DOHH2 (cell line): ENCODE results near the gene RAB3C.

Experiments
- EZH2phosphoT487 ChIP-seq: fragments of 200-600 bp; sonication (generic); IDR thresholded peaks from 2 replicates; pipeline ENCODE4 v1.6.1; 2017; ENCODE audit warnings: borderline replicate concordance, mild to moderate bottlenecking, antibody characterized with exemption, low read length, moderate library complexity, mixed read lengths
- TF ChIP-seq, protein P1 (sequence below): fragments of 200-600 bp; sonication (generic); IDR thresholded peaks from one replicate; pipeline ENCODE4 v1.5.1; 2014; ENCODE audit warnings: antibody characterized with exemption, mild to moderate bottlenecking, low read depth, low read length; ENCODE audit not compliant: poor library complexity, severe bottlenecking

DNA sequence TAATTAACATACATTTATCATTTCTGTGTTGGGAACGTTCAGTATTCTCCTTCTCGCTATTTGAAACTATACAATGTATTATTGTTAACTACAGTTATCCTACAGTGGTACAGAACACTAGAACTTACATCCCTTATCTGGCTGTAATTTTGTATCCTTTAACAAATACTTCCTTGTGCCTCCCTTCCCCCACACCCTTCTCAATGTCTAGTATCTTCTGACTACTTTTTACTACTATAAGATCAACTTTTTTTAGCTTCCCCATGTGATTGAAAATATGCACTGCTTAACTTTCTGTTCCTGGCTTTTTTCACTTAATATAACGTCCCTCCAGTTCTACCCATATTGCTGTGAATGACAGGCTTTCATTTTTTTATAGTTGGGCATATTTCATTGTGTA lies 253.5 kb downstream of the RAB3C start:
- TF ChIP-seq, protein P1, sequence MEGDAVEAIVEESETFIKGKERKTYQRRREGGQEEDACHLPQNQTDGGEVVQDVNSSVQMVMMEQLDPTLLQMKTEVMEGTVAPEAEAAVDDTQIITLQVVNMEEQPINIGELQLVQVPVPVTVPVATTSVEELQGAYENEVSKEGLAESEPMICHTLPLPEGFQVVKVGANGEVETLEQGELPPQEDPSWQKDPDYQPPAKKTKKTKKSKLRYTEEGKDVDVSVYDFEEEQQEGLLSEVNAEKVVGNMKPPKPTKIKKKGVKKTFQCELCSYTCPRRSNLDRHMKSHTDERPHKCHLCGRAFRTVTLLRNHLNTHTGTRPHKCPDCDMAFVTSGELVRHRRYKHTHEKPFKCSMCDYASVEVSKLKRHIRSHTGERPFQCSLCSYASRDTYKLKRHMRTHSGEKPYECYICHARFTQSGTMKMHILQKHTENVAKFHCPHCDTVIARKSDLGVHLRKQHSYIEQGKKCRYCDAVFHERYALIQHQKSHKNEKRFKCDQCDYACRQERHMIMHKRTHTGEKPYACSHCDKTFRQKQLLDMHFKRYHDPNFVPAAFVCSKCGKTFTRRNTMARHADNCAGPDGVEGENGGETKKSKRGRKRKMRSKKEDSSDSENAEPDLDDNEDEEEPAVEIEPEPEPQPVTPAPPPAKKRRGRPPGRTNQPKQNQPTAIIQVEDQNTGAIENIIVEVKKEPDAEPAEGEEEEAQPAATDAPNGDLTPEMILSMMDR, result no peak
- TF ChIP-seq EZH2phosphoT487, result no peak
